ACHN (cell line): ENCODE results near the gene SMIM10.
"Not testable (repeated sequence)": the region's sequence is repeated elsewhere in the genome, so short reads cannot be mapped to it uniquely, and the experiment has no call there.

ENCODE experiments used
- DNase-seq: peaks from one replicate; pipeline ENCODE4 v3.0.0-alpha.2; 2015
- in situ Hi-C: cut with HindIII; loops from 2 replicates; pipeline ENCODE4 v1.10.0; 2017; ENCODE audit warnings: low sequenced_read_pairs, low pct_ligation_motif_present, low pct_unique_long_range_greater_than_20kb

SMIM10 gene

DNA sequence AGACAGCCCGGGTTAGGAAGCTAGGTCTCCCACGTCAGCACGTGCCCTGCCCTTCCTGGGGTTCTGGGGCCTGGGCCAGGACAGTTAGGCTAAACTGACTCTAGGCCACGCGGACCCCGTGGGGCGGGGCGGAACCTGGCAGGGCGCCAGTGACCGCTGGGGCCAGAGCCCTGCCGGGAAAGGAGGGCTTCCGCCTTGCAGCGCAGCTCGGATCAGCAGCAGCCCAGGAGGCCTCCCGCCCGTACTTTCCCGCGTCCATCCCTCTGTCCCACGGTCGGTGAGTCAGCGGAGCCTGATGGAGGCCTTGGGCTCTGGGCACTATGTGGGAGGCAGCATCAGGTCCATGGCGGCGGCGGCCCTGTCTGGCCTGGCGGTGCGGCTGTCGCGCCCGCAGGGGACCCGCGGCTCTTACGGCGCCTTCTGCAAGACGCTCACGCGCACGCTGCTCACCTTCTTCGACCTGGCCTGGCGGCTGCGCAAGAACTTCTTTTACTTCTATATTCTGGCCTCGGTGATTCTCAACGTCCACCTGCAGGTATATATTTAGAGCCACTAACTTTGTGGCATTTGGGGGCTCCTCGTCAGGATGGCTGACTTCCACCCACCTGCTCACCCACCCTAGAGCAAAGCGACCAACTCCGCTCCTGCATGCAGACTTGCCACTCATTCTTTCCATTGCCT lies at the start of gene SMIM10:
SMIM10 (plus strand) TSS at position 191 of the 681 bp plus-strand sequence; CDS start at position 296, 105 bp downstream.
- in situ Hi-C loops, result no loop called here
- DNase-seq, result no peak

DNA sequence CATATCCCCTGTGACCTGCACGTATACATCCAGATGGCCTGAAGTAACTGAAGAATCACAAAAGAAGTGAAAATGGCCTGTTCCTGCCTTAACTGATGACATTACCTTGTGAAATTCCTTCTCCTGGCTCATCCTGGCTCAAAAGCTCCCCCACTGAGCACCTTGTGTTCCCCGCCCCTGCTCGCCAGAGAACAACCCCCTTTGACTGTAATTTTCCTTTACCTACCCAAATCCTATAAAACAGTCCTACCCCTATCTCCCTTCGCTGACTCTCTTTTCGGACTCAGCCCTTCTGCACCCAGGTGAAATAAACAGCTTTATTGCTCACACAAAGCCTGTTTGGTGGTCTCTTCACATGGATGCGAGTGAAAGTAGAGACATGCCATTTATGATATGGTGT lies 44.4 kb upstream of the SMIM10 start:
- in situ Hi-C loops, DNase-seq: not testable (repeated sequence)

DNA sequence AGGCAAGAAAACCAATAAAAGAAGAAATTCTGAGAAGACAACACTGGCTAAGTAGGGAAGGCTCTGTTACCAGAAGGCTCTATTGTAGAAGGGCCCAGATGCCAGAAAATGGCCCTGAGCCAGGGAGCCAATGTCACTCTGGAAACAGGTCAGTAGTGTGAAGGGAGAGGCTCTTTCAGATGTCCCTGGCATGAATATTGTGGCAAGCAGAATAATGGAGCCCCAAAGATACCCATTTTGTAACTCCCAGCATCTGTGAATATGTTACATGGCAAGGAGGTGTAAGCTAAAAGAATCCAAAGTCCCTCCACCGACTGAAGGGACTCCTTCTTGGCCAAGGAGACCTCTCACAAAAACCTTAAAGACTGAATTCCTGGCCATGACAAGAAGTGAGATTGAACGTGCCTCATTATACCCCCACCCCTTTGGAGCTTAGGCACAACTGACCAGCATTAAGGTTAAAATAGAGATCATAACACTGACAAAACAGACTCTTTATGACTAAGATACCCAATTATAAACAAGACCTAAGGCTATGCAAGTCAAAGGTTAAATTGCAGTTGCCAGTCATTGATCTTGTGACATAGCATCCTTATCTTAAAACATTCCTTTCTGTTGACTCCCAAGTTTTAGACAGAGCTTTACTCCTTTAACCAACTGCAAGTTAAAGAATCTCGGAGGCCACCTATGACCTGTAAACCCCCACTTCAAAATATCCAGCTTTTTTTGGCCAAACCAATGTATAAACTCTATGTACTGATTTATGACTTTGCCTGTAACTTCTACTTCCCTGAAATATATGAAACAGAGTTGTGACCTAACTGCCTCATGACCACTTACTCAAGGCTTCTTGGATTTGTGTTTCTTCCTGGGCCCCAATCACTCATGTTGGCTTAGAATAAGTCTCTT lies 42.2 kb upstream of the SMIM10 start:
- DNase-seq, result peak; percentile 60

GRCh38 chrX:134949271-134949670 lies 41.5 kb upstream of the SMIM10 start:
- in situ Hi-C loops, result no loop called here
- no peak for DNase-seq

More for the DNA sequence above, 42.2 kb upstream of the SMIM10 start:
- in situ Hi-C loops, result no loop called here

DNA sequence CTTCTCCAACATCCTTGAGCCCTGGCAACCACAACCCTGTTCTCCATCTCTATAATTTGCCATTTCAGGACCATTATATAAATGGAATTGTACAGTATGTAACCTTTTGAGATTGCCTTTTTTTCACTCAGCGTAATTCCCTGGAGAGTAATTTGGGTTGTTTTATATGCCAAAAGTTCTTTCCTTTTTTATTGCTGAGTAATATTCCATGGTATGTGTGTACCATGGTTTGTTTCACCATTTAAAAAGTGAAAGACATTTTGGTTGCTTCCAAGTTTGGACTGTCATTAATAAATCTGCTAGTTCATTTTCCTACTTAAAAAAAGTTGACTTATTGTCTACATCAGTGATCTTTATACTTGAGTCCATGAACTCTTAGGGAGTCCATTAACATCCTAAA lies 33.0 kb upstream of the SMIM10 start:
- DNase-seq, result no peak
- in situ Hi-C loops, result no loop called here

GRCh38 chrX:134960366-134960765 lies 30.4 kb upstream of the SMIM10 start:
- DNase-seq, in situ Hi-C loops: not testable (repeated sequence)

- in situ Hi-C loops, result no loop called here
- no peak for DNase-seq
Observed at GRCh38 chrX:134963041-134963440, 27.8 kb upstream of the SMIM10 start.

GRCh38 chrX:134969726-134970125 lies 21.1 kb upstream of the SMIM10 start:
- no peak for DNase-seq
- in situ Hi-C loops, result no loop called here

DNA sequence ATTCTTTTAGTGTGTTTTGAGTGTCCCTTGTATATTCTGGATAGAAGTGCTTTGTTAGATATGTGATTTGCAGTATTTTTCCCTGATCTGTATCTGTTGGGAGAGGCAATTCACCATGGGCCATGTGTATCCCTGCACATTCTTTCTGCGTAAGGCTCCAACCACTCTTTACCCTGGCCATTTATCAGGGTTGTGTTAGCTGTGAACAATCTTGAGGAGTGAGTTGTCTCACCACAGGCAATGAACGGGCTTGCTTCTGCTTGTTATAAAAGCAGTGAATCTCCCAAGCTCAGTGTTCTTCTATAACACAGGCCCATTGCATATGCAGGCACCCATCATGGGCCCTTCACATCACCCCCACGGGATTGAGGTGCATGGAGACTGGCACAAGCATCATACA lies 18.9 kb upstream of the SMIM10 start:
- no peak for DNase-seq
- in situ Hi-C loops, result no loop called here

- in situ Hi-C loops, result no loop called here
- DNase-seq, result no peak
Observed at GRCh38 chrX:134975516-134975915, 15.3 kb upstream of the SMIM10 start.

DNA sequence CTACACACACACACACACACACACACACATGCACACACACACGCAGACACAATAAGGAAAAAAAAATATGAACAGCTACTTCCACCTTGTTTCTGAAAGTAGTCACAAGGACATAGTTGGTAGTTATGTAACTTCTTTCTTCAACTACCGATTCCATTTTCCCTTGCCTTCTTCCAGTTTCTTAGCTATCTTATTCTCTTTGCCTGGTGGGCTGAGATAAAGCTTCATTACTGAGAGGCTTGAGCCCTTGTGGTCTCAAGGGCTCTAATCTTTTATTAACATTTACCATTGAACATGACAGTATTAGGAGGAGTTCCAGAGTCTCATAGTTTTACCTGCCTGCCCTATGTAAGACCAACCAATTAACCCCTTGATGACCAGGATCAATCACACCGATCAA lies 8.9 kb upstream of the SMIM10 start:
- in situ Hi-C loops, result no loop called here

DNA sequence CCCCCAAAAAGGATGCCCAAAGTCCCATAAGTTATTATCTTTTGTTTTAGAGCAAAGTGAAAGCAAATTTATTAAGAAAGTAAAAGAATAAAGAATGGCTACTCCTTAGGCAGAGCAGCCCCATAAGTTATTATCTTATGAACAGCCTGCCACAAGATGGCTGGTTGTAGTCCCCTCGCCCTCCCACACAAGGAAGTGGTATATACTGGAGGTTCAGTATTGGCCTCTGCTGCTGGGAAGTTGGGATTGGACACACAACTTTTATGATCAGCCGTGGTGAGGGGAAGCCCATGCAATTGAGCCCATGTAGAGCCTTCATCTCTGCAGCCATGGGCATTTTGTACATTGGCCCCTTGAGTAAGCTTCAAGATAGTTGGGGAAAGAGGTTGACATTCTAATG lies 8.0 kb upstream of the SMIM10 start:
- no peak for DNase-seq
- in situ Hi-C loops, result no loop called here

More for the DNA sequence above, 8.9 kb upstream of the SMIM10 start:
- no peak for DNase-seq

DNA sequence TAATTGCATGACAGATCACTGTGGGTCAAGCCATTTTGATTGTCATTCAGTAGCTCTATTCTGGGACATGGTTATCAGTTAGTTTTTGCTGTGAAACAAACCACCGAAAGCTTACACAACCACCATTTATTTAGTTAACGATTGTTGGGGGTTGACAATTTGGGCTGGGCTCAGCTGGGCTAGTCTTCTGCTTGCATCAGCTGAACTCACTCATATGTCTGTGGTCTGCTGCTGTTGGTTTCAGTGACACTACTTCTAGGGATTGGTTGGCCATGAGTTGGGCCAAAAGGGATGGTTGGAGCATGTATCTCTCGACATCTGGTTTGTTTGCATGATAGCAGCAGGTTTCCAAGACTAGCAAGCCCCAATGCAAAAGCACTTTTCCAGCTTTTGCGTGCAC lies 5.3 kb upstream of the SMIM10 start:
- in situ Hi-C loops, result no loop called here
- DNase-seq, result no peak

GRCh38 chrX:134990475-134990800 lies 353 bp upstream of the SMIM10 start:
- no peak for DNase-seq
- in situ Hi-C loops, result no loop called here

DNA sequence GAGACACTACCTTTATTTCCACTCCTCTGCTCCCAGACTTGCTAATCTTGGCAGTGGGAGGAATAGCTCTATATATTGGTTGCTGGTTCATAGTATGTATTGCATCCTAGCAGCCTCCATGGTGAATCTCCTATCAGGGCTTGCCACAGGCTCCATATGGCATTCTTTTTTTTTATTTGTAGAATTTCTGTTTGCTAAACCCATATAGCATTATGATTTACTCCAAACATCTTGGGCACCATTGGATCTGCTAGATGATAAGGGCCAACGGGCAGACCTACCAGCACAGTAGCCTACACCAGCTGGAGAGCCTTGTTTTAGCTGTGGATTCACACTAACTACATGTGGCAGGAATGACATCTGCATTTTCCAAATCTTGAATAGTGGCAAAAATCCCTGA lies 6.9 kb downstream of the SMIM10 start:
- DNase-seq, result no peak
- in situ Hi-C loops, result no loop called here

GRCh38 chrX:134998246-134998645 lies 7.5 kb downstream of the SMIM10 start:
- no peak for DNase-seq
- in situ Hi-C loops, result no loop called here

- in situ Hi-C loops, result no loop called here
- peak; percentile 35 for DNase-seq
Observed at GRCh38 chrX:134999469-134999868, 8.7 kb downstream of the SMIM10 start.

DNA sequence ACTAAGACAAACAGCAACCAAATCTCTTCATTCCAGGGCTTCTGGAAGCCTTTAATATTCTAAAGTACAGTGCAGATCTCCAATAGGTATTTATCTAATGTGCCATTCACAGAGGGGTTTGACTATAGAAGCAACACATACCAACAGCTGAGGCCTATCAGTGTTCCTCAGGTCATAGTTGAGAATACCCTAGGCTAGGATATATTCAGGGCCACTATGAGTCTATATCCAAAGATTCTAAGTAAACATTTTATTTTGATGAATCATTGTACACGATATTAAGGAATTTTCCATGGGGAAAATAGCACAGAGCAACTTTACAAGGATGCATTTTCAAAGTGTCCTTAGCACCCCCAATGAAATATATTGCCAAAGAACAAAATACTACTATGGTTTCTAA lies 9.7 kb downstream of the SMIM10 start:
- no peak for DNase-seq
- in situ Hi-C loops, result no loop called here

GRCh38 chrX:135003876-135004623 lies 13.3 kb downstream of the SMIM10 start:
- DNase-seq, result peak; percentile 80
- in situ Hi-C loops, result no loop called here
